Measurements from ENCODE around the gene DNAJB5. TPM values are rescaled to one million over a fixed set of nuclear protein-coding genes. Genes with fewer than 3 reads are reported as not detected.

Gene DNAJB5
- total and polyA plus RNA-seq, 4 experiments from 2014 or later, result 0.73 to 2.2 (median 0.94) TPM

DNA sequence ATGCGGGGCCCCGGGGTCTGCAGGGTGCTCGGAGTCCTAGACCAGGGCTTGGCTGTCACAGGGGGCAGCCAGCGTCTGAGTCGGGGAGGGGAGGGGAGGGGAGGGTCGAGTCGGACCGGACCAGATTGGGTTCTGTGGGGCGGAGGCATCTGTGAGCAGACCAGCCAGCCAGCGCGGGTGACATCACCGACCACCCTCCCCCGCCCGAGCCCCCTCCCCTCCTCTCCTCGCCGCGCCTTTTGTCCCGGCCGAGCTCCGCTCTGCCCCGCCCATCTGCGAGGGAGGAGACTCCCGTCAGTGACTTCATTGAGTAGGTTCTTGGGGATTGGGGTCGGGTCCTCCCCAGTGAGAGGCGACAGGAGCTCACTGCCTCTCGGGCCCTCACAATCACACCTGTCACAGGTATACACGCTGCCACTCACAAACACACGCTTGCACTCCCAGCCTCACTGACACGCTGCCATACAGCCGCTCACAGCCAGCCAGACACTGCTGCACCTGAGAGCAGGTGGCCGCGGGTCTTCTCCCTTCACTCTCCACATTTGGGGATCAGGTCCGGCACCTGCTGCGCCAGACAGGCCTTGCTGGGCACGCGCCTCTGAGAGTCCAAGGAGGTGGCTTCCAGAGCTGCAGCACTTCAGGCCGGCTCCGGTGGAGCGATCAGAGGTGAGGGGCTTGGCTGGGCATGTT is 546 bp downstream of the DNAJB5 start:
- Histone ChIP-seq H3K4me3 (ENCODE audit: low read length in 2 of 2) (peak overlapping the region; percentile 17 to 83), H3K9me3 (ENCODE audit: control insufficient read depth in 1 of 2, low read length in 2 of 2) (no peaks in the 10 kb centered on the region), H3K27me3 (ENCODE audit: insufficient read depth, low read length) (no peaks in the 10 kb centered on the region), H3K36me3 (ENCODE audit: insufficient read depth, low read length) (no peaks in the 10 kb centered on the region), H3K27ac (ENCODE audit: low read depth, low read length) (peak overlapping the region; percentile 56), H3K4me1 (ENCODE audit: insufficient read depth, low read length) (peaks cover 39% of the 10 kb centered on the region)
- H3K27ac Mint-ChIP-seq, result peak overlapping the region in 5 of 7 donors; percentile 64 to 93 (median 84)
- peaks cover 0 to 1% of the 10 kb centered on the region in 2 donors for H3K36me3 Mint-ChIP-seq
- POLR2A ChIA-PET (ENCODE audit: partially characterized antibody), result interaction anchor here (0.5 to 4.0 kb wide), 5 partner anchors 83 to 113 kb away, joined by 5 to 19 read pairs (median 5); partner anchors contain the start of genes FANCG, STOML2 and VCP
- CTCF ChIA-PET (ENCODE audit: partially characterized antibody), result interaction anchor here (0.8 to 1.0 kb wide), 2 partner anchors 90 to 91 kb away, joined by 3 to 4 read pairs; no protein-coding TSS in a partner anchor
- DNase-seq, result peak in 4 of 5 donors; percentile 16 to 69 (median 21)
- intact Hi-C loops (cut with micrococcal nuclease), result loop anchor here (1.0 to 5.0 kb wide), 8 partner anchors 82 to 1963 kb away; partner anchors contain the start of genes CCDC107, DNAJA1, PIGO and RMRP
- peaks cover 24 to 57% (median 42%) of the 10 kb centered on the region in 4 donors for H3K4me1 Mint-ChIP-seq
- H3K4me3 Mint-ChIP-seq, result peak overlapping the region; percentile 64 to 92 (median 83)
- H3K27me3 Mint-ChIP-seq, result no peaks in the 10 kb centered on the region
- H3K9me3 Mint-ChIP-seq, result no peaks in the 10 kb centered on the region

DNA sequence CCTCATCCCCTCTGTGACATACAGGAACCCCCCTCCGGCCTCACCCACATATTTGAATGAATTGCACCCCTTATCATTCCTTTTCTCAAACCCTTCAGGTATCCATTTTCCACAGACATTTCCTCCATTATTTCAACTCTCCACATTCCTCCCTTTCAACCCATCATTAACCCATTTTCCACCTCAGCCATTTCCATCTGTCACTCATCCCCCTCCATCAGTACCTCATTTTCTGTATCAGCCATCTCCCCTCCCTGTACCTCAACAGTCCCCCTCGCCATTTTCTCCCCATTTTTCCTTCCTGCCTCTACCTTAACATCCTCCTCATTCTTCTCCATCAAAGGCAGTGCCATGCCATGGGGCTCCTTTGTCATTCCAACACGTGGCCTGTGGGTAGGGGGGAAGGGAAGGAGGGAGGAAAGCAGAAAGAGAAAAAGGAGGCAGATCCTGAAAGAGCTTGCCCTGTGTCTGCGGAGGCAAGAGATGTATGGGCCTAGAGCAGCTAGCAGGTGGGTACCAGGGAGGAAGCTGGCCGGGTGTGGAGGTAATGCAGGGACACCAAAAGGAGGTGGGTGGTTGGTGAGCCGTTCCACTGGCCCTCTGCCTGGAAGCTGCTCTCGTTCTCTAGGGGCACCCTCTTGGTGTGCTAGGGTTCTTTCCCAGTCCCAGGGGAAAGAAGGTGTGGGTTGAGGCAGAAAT is 1.5 kb downstream of the DNAJB5 start:
- no peaks in the 10 kb centered on the region for H3K27me3 ChIP-seq (ENCODE audit: insufficient read depth, low read length)
- Mint-ChIP-seq H3K4me1 (peaks cover 18 to 48% (median 35%) of the 10 kb centered on the region in 4 donors), H3K27me3 (no peaks in the 10 kb centered on the region), H3K4me3 (peak overlapping the region; percentile 27 to 92 (median 80)), H3K9me3 (no peaks in the 10 kb centered on the region), H3K27ac (peak overlapping the region in 5 of 7 donors; percentile 4 to 85 (median 37)), H3K36me3 (peaks cover 0 to 1% of the 10 kb centered on the region in 2 donors)
- H3K4me1 ChIP-seq (ENCODE audit: insufficient read depth, low read length), result peaks cover 31% of the 10 kb centered on the region
- H3K27ac ChIP-seq (ENCODE audit: low read depth, low read length), result no peak overlapping the region
- no peaks in the 10 kb centered on the region for H3K9me3 ChIP-seq (ENCODE audit: control insufficient read depth in 1 of 2, low read length in 2 of 2)
- CTCF ChIA-PET (ENCODE audit: partially characterized antibody), result interaction anchor here (1.0 kb wide), 1 partner anchor 91 kb away, joined by 4 read pairs; no protein-coding TSS in a partner anchor
- POLR2A ChIA-PET (ENCODE audit: partially characterized antibody), result interaction anchor here (4.0 kb wide), 1 partner anchor 82 kb away, joined by 19 read pairs; the partner anchor contains the start of gene VCP
- DNase-seq, result no peak
- intact Hi-C loops (cut with micrococcal nuclease), result no loop called here
- no peaks in the 10 kb centered on the region for H3K36me3 ChIP-seq (ENCODE audit: insufficient read depth, low read length)
- no peak overlapping the region for H3K4me3 ChIP-seq (ENCODE audit: low read length in 2 of 2)

DNA sequence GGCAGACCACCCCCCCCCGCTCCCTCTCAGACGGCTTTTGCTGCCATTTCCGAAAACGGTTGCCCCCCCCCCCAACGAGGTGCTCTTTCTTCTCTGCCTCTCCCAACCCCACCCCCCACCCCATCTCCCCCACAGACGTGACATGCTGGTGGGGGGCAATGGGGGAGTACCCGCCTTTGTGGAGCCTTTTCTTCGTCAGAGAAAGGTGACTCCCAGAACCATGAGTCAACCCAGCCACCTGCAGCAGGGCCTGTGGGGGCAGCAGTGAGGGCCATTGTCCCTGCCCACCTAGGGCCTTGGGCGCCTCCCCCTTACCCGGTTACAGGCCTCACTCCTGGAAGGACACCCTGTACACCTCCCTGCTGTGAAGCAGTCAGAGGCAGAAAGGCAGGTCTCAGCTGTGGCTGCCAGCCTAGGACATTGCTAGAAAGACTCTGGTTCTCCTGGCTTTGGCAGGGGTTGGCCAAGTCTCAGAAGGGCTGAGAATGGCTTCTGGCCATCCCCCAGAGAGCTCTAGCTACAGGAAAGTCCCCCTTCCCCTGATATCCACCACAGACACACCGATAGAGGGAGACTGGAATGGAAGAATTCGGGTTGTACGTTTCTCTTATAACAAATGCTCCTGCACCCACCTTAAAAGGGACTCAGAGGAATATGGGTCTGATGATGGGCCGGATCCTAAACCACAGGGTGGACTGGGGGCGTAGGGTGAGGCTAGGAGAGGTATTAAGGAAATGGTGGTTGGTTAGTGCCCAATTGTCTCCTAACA is 2.2 kb downstream of the DNAJB5 start:
- intact Hi-C loops (cut with micrococcal nuclease), result no loop called here

DNA sequence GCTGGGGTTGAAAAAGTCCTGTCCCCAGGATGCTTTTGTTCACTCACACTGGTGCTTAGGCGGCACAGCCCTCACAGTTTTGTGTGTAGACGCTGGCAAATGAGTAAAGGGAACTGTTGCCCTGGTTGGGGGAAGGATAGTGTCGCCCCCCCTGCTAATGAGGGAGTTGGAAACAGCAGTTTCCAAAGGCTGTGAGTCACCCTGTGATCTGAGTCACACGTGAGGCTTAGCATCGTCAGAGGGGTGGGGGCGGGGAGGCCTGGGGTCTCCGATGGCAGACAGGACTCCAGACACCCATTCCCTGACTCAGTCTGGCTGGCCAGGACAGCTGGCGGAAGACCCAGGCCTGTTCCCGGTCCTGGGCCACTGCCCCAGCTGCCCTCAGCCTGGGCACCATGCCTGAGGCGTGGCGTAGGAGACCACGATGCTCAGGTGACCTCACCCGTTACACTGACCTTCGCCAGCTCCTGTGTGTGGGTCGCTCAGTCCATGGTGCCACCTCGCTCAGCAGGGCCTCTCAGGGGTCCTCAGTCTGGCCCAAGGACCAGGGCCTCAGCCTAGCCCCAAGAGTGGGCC is 2.9 kb downstream of the DNAJB5 start:
- peak in 1 of 5 donors; percentile 61 for DNase-seq
- Mint-ChIP-seq H3K27me3 (no peaks in the 10 kb centered on the region), H3K9me3 (no peaks in the 10 kb centered on the region), H3K27ac (peak overlapping the region in 2 of 7 donors; percentile 31 to 66), H3K36me3 (peaks cover 1 to 3% of the 10 kb centered on the region in 2 donors), H3K4me1 (peaks cover 7 to 34% (median 22%) of the 10 kb centered on the region in 4 donors), H3K4me3 (no peak overlapping the region)
- Histone ChIP-seq H3K36me3 (ENCODE audit: insufficient read depth, low read length) (no peaks in the 10 kb centered on the region), H3K4me3 (ENCODE audit: low read length in 2 of 2) (no peak overlapping the region), H3K27ac (ENCODE audit: low read depth, low read length) (no peak overlapping the region), H3K27me3 (ENCODE audit: insufficient read depth, low read length) (no peaks in the 10 kb centered on the region), H3K4me1 (ENCODE audit: insufficient read depth, low read length) (peaks cover 17% of the 10 kb centered on the region), H3K9me3 (ENCODE audit: control insufficient read depth in 1 of 2, low read length in 2 of 2) (no peaks in the 10 kb centered on the region)
- intact Hi-C loops (cut with micrococcal nuclease), result no loop called here
- POLR2A ChIA-PET (ENCODE audit: partially characterized antibody), result no interaction called here
- CTCF ChIA-PET (ENCODE audit: partially characterized antibody), result interaction anchor here (1.5 kb wide), 1 partner anchor 93 kb away, joined by 4 read pairs; no protein-coding TSS in a partner anchor

More for the DNA sequence above, 2.2 kb downstream of the DNAJB5 start:
- peaks cover 0 to 1% of the 10 kb centered on the region in 2 donors for H3K36me3 Mint-ChIP-seq
- Histone ChIP-seq H3K36me3 (ENCODE audit: insufficient read depth, low read length) (no peaks in the 10 kb centered on the region), H3K4me1 (ENCODE audit: insufficient read depth, low read length) (peaks cover 24% of the 10 kb centered on the region), H3K27me3 (ENCODE audit: insufficient read depth, low read length) (no peaks in the 10 kb centered on the region), H3K4me3 (ENCODE audit: low read length in 2 of 2) (no peak overlapping the region), H3K9me3 (ENCODE audit: control insufficient read depth in 1 of 2, low read length in 2 of 2) (no peaks in the 10 kb centered on the region), H3K27ac (ENCODE audit: low read depth, low read length) (no peak overlapping the region)
- peak overlapping the region in 3 of 8 donors; percentile 16 to 53 (median 36) for H3K4me3 Mint-ChIP-seq
- H3K4me1 Mint-ChIP-seq, result peaks cover 13 to 40% (median 28%) of the 10 kb centered on the region in 4 donors
- POLR2A ChIA-PET (ENCODE audit: partially characterized antibody), result interaction anchor here (4.0 kb wide), 1 partner anchor 81 kb away, joined by 19 read pairs; the partner anchor contains the start of gene VCP
- no peaks in the 10 kb centered on the region for H3K27me3 Mint-ChIP-seq
- CTCF ChIA-PET (ENCODE audit: partially characterized antibody), result interaction anchor here (1.5 kb wide), 1 partner anchor 93 kb away, joined by 4 read pairs; no protein-coding TSS in a partner anchor
- DNase-seq, result peak in 1 of 5 donors; percentile 41
- no peaks in the 10 kb centered on the region for H3K9me3 Mint-ChIP-seq
- peak overlapping the region in 4 of 7 donors; percentile 17 to 66 (median 42) for H3K27ac Mint-ChIP-seq

DNA sequence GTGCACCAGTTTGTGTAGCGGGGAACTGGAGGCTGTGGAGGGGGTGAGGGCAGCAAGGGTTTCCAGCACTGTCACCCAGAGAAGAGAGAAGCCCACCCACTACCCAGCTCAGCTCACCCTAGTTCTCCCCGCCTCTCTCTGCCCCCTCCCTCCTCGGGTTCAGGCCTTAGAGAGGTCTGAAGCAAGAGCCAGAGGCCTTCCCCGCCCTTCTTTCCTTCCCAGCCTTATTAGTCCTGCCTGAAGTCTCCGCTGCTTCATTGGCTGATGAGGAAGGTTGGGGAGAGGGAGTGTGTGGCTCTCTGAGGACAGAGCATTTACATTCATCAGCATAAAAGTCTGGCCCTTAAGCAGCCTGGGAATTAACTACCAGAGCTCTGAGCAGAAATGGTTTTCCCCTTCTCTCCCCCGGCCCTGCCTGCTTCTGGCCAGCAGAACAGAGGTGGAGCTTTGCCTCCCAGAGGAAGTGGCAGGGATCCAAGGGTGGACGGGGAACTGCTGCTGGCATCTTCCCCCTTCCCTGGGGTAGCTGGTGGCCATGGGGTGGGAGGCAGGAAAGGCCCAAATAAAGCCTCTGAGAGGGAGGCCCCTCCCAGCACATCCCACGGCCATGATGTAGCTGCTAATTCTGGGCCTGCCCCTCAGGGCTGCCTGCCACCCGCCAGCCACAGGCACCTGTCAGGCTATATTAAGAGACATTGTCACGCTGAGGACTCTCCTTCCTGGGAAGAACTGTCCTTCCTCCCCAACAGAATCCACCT is 4.1 kb downstream of the DNAJB5 start:
- Mint-ChIP-seq H3K27ac (peak overlapping the region in 2 of 7 donors; percentile 13 to 78), H3K9me3 (no peaks in the 10 kb centered on the region), H3K36me3 (peaks cover 3% of the 10 kb centered on the region in 2 donors), H3K4me1 (peaks cover 4 to 25% (median 14%) of the 10 kb centered on the region in 4 donors), H3K27me3 (no peaks in the 10 kb centered on the region), H3K4me3 (peak overlapping the region in 1 of 8 donors; percentile 43)
- Histone ChIP-seq H3K27me3 (ENCODE audit: insufficient read depth, low read length) (no peaks in the 10 kb centered on the region), H3K4me3 (ENCODE audit: low read length in 2 of 2) (no peak overlapping the region), H3K9me3 (ENCODE audit: control insufficient read depth in 1 of 2, low read length in 2 of 2) (no peaks in the 10 kb centered on the region), H3K4me1 (ENCODE audit: insufficient read depth, low read length) (peaks cover 6% of the 10 kb centered on the region), H3K36me3 (ENCODE audit: insufficient read depth, low read length) (no peaks in the 10 kb centered on the region), H3K27ac (ENCODE audit: low read depth, low read length) (no peak overlapping the region)
- POLR2A ChIA-PET (ENCODE audit: partially characterized antibody), result interaction anchor here (1.4 kb wide), 1 partner anchor 79 kb away, joined by 5 read pairs; the partner anchor contains the start of gene VCP
- intact Hi-C loops (cut with micrococcal nuclease), result no loop called here
- DNase-seq, result no peak
- CTCF ChIA-PET (ENCODE audit: partially characterized antibody), result interaction anchor here (2.2 to 3.2 kb wide), 2 partner anchors 9 to 94 kb away, joined by 11 to 22 read pairs; no protein-coding TSS in a partner anchor

Data from CD4-positive, alpha-beta memory T cell (primary cell).